Esophagus squamous epithelium (tissue), 5 donors: Measurements from ENCODE around the gene WFDC10A. TPM values are rescaled to one million over a fixed set of nuclear protein-coding genes. Genes with fewer than 3 reads are reported as not detected.

ENCODE experiments used
- DNase-seq: peaks from one replicate; lab custom pipeline; 2025; lab: John Stamatoyannopoulos, UW
- H3K27ac ChIP-seq, 4 donors: fragments of 200-600 bp; sonication (generic); one replicate each; pipeline ENCODE4 v1.5.1; 2016 to 2019; ENCODE audit warnings: mild to moderate bottlenecking in 1 of 4
- H3K27me3 ChIP-seq, 4 donors: fragments of 200-600 bp; sonication (generic); 1 replicate in 3 of 4; 2 replicates in 1 of 4; pipeline versions ENCODE4 v1.5.1 to v1.6.0; 2017 to 2021; ENCODE audit warnings: antibody characterized with exemption in 1 of 4
- H3K36me3 ChIP-seq, 3 donors: fragments of 200-600 bp; sonication (generic); one replicate each; pipeline ENCODE4 v1.5.1; 2016 to 2019
- H3K4me1 ChIP-seq, 3 donors: fragments of 200-600 bp; sonication (generic); one replicate each; pipeline ENCODE4 v1.5.1; 2017 to 2019
- H3K4me3 ChIP-seq, 4 donors: fragments of 200-600 bp; sonication (generic); 1 replicate in 3 of 4; 2 replicates in 1 of 4; pipeline ENCODE4 v1.5.1; 2016 to 2019; ENCODE audit warnings: mild to moderate bottlenecking in 2 of 4, moderate library complexity in 1 of 4
- H3K9me3 ChIP-seq, 3 donors: fragments of 200-600 bp; sonication (generic); one replicate each; pipeline ENCODE4 v1.5.1; 2016 to 2019
- POLR2A ChIP-seq, 4 donors: fragments of 450-650 bp; IDR thresholded peaks; one replicate each; pipeline ENCODE4 v1.6.1; 2017; ENCODE audit warnings: antibody characterized with exemption in 4 of 4, mild to moderate bottlenecking in 4 of 4, moderate library complexity in 3 of 4
- WGBS, 2 donors: methylation state at CpG; one replicate each; pipeline ENCODE4 v1.1.5; 2018; 5-methylcytosine and 5-hydroxymethylcytosine counted together
- intact Hi-C: fragments of 100-400 bp; cut with DNase I; formaldehyde crosslinking; loops from one replicate; pipeline ENCODE4 v1.15.0; 2022
- total RNA-seq, 4 donors: library from RNA; depleted of rRNA; stranded (reverse); fragments of >200 nt; gene quantifications; one replicate each; pipeline ENCODE4 v1.1.0, GENCODE V29; 2016
- TF ChIP-seq, protein P1 (sequence below), 6 experiments: fragments of 450-650 bp in 4 of 6; fragments of 200-600 bp in 2 of 6; sonication (generic) in 2 of 6; IDR thresholded peaks; one replicate each; pipeline ENCODE4 v1.5.1; 2016 to 2019; ENCODE audit warnings: antibody characterized with exemption in 6 of 6, mild to moderate bottlenecking in 4 of 6, moderate library complexity in 4 of 6
- donor health status: DM: yes; HTN: yes; CAD: no.

WFDC10A gene
- total RNA-seq, 4 donors from 2014 or later: not detected

DNA sequence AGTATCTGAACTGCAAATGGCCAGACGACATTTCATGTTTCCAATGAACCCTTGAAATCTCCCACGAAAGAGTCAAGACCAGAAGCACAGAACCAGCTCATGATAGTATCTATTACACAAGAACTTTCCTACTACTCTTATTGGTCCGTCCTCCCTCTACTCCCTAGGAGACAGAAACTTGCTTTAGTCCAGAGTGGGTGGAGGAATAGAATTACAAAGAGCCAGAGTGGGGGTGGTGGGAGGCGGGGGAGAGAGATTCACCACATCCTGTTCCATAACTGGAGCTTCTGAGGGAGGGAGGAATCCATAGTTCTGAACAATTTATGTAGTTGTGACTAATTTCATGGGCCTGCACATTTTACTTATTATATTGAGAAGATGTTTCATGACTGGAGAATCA lies 18.5 kb upstream of the WFDC10A start:
- no peak overlapping the region for H3K4me3 ChIP-seq
- no peak overlapping the region for H3K27ac ChIP-seq
- peaks cover 0 to 7% (median 4%) of the 10 kb centered on the region in 3 donors for H3K9me3 ChIP-seq
- H3K36me3 ChIP-seq: no peaks in the 10 kb centered on the region
- H3K4me1 ChIP-seq: no peaks in the 10 kb centered on the region
- TF ChIP-seq POLR2A (IDR thresholded peaks at IDR 0.05): no peak
- TF ChIP-seq, protein P1, sequence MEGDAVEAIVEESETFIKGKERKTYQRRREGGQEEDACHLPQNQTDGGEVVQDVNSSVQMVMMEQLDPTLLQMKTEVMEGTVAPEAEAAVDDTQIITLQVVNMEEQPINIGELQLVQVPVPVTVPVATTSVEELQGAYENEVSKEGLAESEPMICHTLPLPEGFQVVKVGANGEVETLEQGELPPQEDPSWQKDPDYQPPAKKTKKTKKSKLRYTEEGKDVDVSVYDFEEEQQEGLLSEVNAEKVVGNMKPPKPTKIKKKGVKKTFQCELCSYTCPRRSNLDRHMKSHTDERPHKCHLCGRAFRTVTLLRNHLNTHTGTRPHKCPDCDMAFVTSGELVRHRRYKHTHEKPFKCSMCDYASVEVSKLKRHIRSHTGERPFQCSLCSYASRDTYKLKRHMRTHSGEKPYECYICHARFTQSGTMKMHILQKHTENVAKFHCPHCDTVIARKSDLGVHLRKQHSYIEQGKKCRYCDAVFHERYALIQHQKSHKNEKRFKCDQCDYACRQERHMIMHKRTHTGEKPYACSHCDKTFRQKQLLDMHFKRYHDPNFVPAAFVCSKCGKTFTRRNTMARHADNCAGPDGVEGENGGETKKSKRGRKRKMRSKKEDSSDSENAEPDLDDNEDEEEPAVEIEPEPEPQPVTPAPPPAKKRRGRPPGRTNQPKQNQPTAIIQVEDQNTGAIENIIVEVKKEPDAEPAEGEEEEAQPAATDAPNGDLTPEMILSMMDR (IDR thresholded peaks at IDR 0.05): no peak
- 64 to 69% methylated on average over 4 of the region's 4 CpGs for WGBS, 2 donors
- DNase-seq: no peak
- intact Hi-C loops: no loop called here
- peaks cover 0 to 34% (median 0%) of the 10 kb centered on the region in 4 donors for H3K27me3 ChIP-seq

DNA sequence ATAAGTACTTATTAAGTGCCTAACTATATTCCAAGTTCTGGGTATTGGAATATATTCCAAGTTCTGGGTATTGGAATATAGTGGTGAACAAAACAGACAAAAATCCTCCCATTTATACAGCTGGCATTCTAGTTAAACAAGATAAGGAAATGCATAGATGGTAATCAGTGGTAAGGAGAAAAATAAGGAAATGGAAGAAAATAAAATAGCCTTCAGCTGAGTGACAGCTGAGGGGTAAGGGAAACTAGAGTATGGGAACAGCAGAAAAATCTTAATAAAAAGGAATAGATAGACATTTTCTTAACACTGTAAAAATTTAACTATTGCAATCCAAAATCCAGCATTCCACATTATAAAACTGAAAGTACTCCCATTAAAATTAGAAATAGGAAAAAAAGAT lies 17.2 kb upstream of the WFDC10A start:
- Histone ChIP-seq H3K4me3 (no peak overlapping the region), H3K9me3 (no peaks in the 10 kb centered on the region)

GRCh38 chr20:45617591-45617990 lies 11.9 kb upstream of the WFDC10A start:
- peaks cover 0 to 15% (median 0%) of the 10 kb centered on the region in 4 donors for H3K27me3 ChIP-seq
- no peak overlapping the region for H3K4me3 ChIP-seq
- no peak for DNase-seq
- no peaks in the 10 kb centered on the region for H3K9me3 ChIP-seq
- no peaks in the 10 kb centered on the region for H3K36me3 ChIP-seq
- 94% methylated on average over 2 of the region's 2 CpGs for WGBS, 2 donors
- intact Hi-C loops: no loop called here
- TF ChIP-seq POLR2A (IDR thresholded peaks at IDR 0.05): no peak
- TF ChIP-seq, protein P1 (IDR thresholded peaks at IDR 0.05): no peak
- no peak overlapping the region for H3K27ac ChIP-seq
- no peaks in the 10 kb centered on the region for H3K4me1 ChIP-seq

More for the DNA sequence above, 17.2 kb upstream of the WFDC10A start:
- H3K4me1 ChIP-seq: no peaks in the 10 kb centered on the region
- DNase-seq: no peak
- intact Hi-C loops: no loop called here
- H3K27me3 ChIP-seq: peaks cover 0 to 28% (median 0%) of the 10 kb centered on the region in 4 donors
- H3K36me3 ChIP-seq: no peaks in the 10 kb centered on the region
- no peak overlapping the region for H3K27ac ChIP-seq
- TF ChIP-seq POLR2A (IDR thresholded peaks at IDR 0.05): no peak
- TF ChIP-seq, protein P1 (IDR thresholded peaks at IDR 0.05): no peak

DNA sequence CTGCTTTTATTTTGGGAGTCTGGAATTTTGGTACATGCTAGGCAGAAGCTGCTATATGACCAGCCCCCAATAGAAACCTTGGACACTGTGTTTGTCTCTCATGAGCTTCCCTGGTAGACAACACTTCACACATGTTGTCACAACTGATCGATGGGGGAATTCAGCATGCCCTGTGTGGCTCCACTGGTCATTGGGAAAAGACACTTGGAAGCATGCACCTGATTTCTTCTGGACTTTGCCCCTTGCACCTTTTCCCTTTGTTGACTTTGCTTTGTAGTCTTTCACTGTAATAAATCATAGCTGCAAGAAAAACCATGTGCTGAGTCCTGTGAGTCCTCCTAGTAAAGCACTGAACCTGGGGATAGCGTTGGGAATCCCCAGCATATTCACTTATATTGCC lies 7.9 kb upstream of the WFDC10A start:
- Histone ChIP-seq H3K36me3 (no peaks in the 10 kb centered on the region), H3K9me3 (no peaks in the 10 kb centered on the region), H3K27me3 (no peaks in the 10 kb centered on the region), H3K4me1 (no peaks in the 10 kb centered on the region), H3K4me3 (no peak overlapping the region), H3K27ac (no peak overlapping the region)
- DNase-seq: no peak
- 47 to 58% methylated on average over 2 of the region's 2 CpGs for WGBS, 2 donors
- TF ChIP-seq, protein P1 (IDR thresholded peaks at IDR 0.05): no peak
- TF ChIP-seq POLR2A (IDR thresholded peaks at IDR 0.05): no peak
- intact Hi-C loops: no loop called here

GRCh38 chr20:45626540-45626939 lies 3.0 kb upstream of the WFDC10A start:
- WGBS, 2 donors: 53 to 58% methylated on average over 2 of the region's 2 CpGs
- H3K27ac ChIP-seq: no peak overlapping the region
- intact Hi-C loops: no loop called here
- TF ChIP-seq, protein P1 (IDR thresholded peaks at IDR 0.05): no peak
- TF ChIP-seq POLR2A (IDR thresholded peaks at IDR 0.05): no peak
- no peak for DNase-seq
- H3K36me3 ChIP-seq: no peaks in the 10 kb centered on the region
- no peaks in the 10 kb centered on the region for H3K4me1 ChIP-seq
- no peaks in the 10 kb centered on the region for H3K9me3 ChIP-seq
- peaks cover 0 to 34% (median 0%) of the 10 kb centered on the region in 4 donors for H3K27me3 ChIP-seq
- H3K4me3 ChIP-seq: no peak overlapping the region
